Measurements from ENCODE around the gene FAM217B. TPM values are rescaled to one million over a fixed set of nuclear protein-coding genes. Genes with fewer than 3 reads are reported as not detected.
A peak's percentile ranks its signal among the peaks of the same experiment; 100 is the strongest.

FAM217B gene
- total RNA-seq, 6 donors from 2014 or later, result 7.1 to 21.3 (median 13.0) TPM

DNA sequence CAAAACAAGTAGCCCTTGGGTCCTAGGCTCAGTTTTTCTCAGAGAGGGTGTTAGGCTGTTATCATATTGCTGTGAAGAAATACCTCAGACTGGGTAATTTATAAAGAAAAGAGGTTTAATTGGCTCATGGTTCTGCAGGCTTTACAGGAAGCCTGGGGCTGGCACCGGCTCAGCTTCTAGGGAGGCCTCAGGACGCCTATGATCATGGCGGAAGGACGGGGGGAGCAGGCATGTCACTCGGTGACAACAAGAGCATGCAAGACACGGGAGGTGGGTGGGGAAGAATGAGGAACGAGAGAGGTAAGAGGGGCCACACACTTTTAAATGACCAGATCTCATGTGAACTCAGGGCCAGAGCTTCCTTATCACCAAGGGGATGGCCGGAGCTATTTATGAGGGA, 45.0 kb downstream of the FAM217B start:
- H3K4me3 ChIP-seq, result no peak overlapping the region
- no peak for ATAC-seq (ENCODE audit: low FRiP score in 2 of 2)
- peak overlapping the region; percentile 8 to 80 (median 68) for H3K27ac ChIP-seq
- WGBS, 2 donors, result 73 to 76% methylated on average over 8 of the region's 8 CpGs
- no peaks in the 10 kb centered on the region for H3K36me3 ChIP-seq
- no peak for DNase-seq
- H3K27me3 ChIP-seq, result no peaks in the 10 kb centered on the region
- H3K4me1 ChIP-seq, result peaks cover 0 to 13% (median 2%) of the 10 kb centered on the region in 4 donors
- H3K9me3 ChIP-seq, result no peaks in the 10 kb centered on the region
- no peak for TF ChIP-seq CTCF (IDR thresholded peaks at IDR 0.05)
- TF ChIP-seq EP300 (IDR thresholded peaks at IDR 0.05), result no peak
- TF ChIP-seq POLR2AphosphoS5 (IDR thresholded peaks at IDR 0.05), result no peak
- TF ChIP-seq POLR2A (IDR thresholded peaks at IDR 0.05), result no peak

- no peak for ATAC-seq (ENCODE audit: low FRiP score in 2 of 2)
- WGBS, 2 donors, result 83 to 94% methylated on average over 3 of the region's 3 CpGs
Observed at GRCh38 chr20:59985864-59986263, 45.7 kb downstream of the FAM217B start.

GRCh38 chr20:59987135-59987534, 46.9 kb downstream of the FAM217B start:
- ATAC-seq (ENCODE audit: low FRiP score in 2 of 2) (no peak), DNase-seq (no peak)
- Histone ChIP-seq H3K9me3 (no peaks in the 10 kb centered on the region), H3K4me1 (peaks cover 0 to 13% (median 5%) of the 10 kb centered on the region in 4 donors), H3K27me3 (no peaks in the 10 kb centered on the region), H3K36me3 (no peaks in the 10 kb centered on the region), H3K4me3 (no peak overlapping the region), H3K27ac (no peak overlapping the region)
- 88 to 94% methylated on average over 7 of the region's 7 CpGs for WGBS, 2 donors
- TF ChIP-seq CTCF (IDR thresholded peaks at IDR 0.05), result no peak

More at GRCh38 chr20:59985864-59986263, 45.7 kb downstream of the FAM217B start:
- H3K4me3 ChIP-seq, result no peak overlapping the region
- H3K27me3 ChIP-seq, result no peaks in the 10 kb centered on the region
- no peaks in the 10 kb centered on the region for H3K36me3 ChIP-seq
- no peaks in the 10 kb centered on the region for H3K9me3 ChIP-seq
- H3K4me1 ChIP-seq, result peaks cover 0 to 13% (median 2%) of the 10 kb centered on the region in 4 donors
- H3K27ac ChIP-seq, result no peak overlapping the region
- TF ChIP-seq EP300 (IDR thresholded peaks at IDR 0.05) (no peak), CTCF (IDR thresholded peaks at IDR 0.05) (no peak)
- DNase-seq, result no peak

DNA sequence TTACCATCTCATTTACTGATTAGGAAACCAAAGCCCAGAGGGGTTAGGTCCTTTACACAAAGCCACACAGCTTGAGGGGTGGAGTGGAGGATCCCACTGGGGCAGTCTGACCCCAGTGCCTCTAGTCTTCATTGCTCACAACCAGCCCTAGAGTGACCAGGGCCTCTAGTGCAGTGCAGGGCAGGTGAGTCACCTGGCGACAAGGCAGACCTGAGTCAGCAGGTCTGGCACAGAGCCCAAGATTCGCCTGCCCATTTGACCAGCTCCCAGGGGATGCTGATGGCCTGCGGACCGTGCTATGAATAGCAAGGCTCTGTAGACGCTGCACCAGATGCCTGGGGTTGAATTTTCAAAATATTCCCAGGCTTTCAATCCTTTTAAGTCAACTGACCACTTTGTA, 48.0 kb downstream of the FAM217B start:
- 56 to 75% methylated on average over 4 to 5 of the region's 5 CpGs for WGBS, 2 donors
- Histone ChIP-seq H3K9me3 (no peaks in the 10 kb centered on the region), H3K27me3 (no peaks in the 10 kb centered on the region), H3K36me3 (no peaks in the 10 kb centered on the region), H3K4me3 (no peak overlapping the region), H3K27ac (no peak overlapping the region), H3K4me1 (peaks cover 0 to 13% (median 5%) of the 10 kb centered on the region in 4 donors)
- TF ChIP-seq EP300 (IDR thresholded peaks at IDR 0.05) (no peak), POLR2A (IDR thresholded peaks at IDR 0.05) (no peak), CTCF (IDR thresholded peaks at IDR 0.05) (no peak), POLR2AphosphoS5 (IDR thresholded peaks at IDR 0.05) (no peak)
- DNase-seq (peak; percentile 2 to 90), ATAC-seq (ENCODE audit: low FRiP score in 2 of 2) (peak in 1 of 2 donors; percentile 88)

- DNase-seq (no peak), ATAC-seq (ENCODE audit: low FRiP score in 2 of 2) (no peak)
- Histone ChIP-seq H3K9me3 (no peaks in the 10 kb centered on the region), H3K27me3 (no peaks in the 10 kb centered on the region), H3K4me1 (peaks cover 0 to 20% (median 9%) of the 10 kb centered on the region in 4 donors), H3K4me3 (no peak overlapping the region), H3K36me3 (no peaks in the 10 kb centered on the region), H3K27ac (no peak overlapping the region)
- TF ChIP-seq EP300 (IDR thresholded peaks at IDR 0.05) (no peak), CTCF (IDR thresholded peaks at IDR 0.05) (no peak), POLR2A (IDR thresholded peaks at IDR 0.05) (no peak), POLR2AphosphoS5 (IDR thresholded peaks at IDR 0.05) (no peak)
- 70 to 72% methylated on average over 4 of the region's 4 CpGs for WGBS, 2 donors
Observed at GRCh38 chr20:59992526-59993084, 52.4 kb downstream of the FAM217B start.
